ENCODE data around the gene CAMKK2.
"Not testable (repeated sequence)": the region's sequence is repeated elsewhere in the genome, so short reads cannot be mapped to it uniquely, and the experiment has no call there.

Gene CAMKK2

GRCh38 chr12:121279071-121279375, 17.5 kb downstream of the CAMKK2 start:
- DNase-seq (ENCODE audit: low spot score), result no peak

- DNase-seq (ENCODE audit: low spot score), result no peak
Measured at GRCh38 chr12:121278169-121279070, 18.1 kb downstream of the CAMKK2 start.

GRCh38 chr12:121277374-121277759, 19.1 kb downstream of the CAMKK2 start:
- no peak for DNase-seq (ENCODE audit: low spot score)

GRCh38 chr12:121274036-121274763, 22.3 kb downstream of the CAMKK2 start:
- DNase-seq (ENCODE audit: low spot score), result no peak

GRCh38 chr12:121273364-121273896, 23.1 kb downstream of the CAMKK2 start:
- no peak for DNase-seq (ENCODE audit: low spot score)

- no peak for DNase-seq (ENCODE audit: low spot score)
Measured at GRCh38 chr12:121267822-121268221, 28.7 kb downstream of the CAMKK2 start.

- DNase-seq (ENCODE audit: low spot score), result no peak
Measured at GRCh38 chr12:121264951-121265515, 31.5 kb downstream of the CAMKK2 start.

- DNase-seq (ENCODE audit: low spot score), result no peak
Measured at GRCh38 chr12:121264135-121264534, 32.4 kb downstream of the CAMKK2 start.

GRCh38 chr12:121263206-121263935, 33.1 kb downstream of the CAMKK2 start:
- no peak for DNase-seq (ENCODE audit: low spot score)

GRCh38 chr12:121261398-121261797, 35.1 kb downstream of the CAMKK2 start:
- no peak for DNase-seq (ENCODE audit: low spot score)

GRCh38 chr12:121260091-121260490, 36.4 kb downstream of the CAMKK2 start:
- no peak for DNase-seq (ENCODE audit: low spot score)

GRCh38 chr12:121259074-121259473, 37.4 kb downstream of the CAMKK2 start:
- DNase-seq (ENCODE audit: low spot score), result no peak

GRCh38 chr12:121257704-121258449, 38.6 kb downstream of the CAMKK2 start:
- DNase-seq (ENCODE audit: low spot score), result not testable (repeated sequence)

GRCh38 chr12:121255433-121255832, 41.1 kb downstream of the CAMKK2 start:
- DNase-seq (ENCODE audit: low spot score), result no peak

GRCh38 chr12:121253638-121254335, 42.7 kb downstream of the CAMKK2 start:
- DNase-seq (ENCODE audit: low spot score), result no peak

GRCh38 chr12:121252712-121253345, 43.7 kb downstream of the CAMKK2 start:
- DNase-seq (ENCODE audit: low spot score), result no peak

- DNase-seq (ENCODE audit: low spot score), result no peak
Measured at GRCh38 chr12:121251838-121252237, 44.7 kb downstream of the CAMKK2 start.

GRCh38 chr12:121250359-121250758, 46.1 kb downstream of the CAMKK2 start:
- no peak for DNase-seq (ENCODE audit: low spot score)

- DNase-seq (ENCODE audit: low spot score), result no peak
Measured at GRCh38 chr12:121248622-121249021, 47.9 kb downstream of the CAMKK2 start.

GRCh38 chr12:121246893-121247557, 49.5 kb downstream of the CAMKK2 start:
- DNase-seq (ENCODE audit: low spot score), result no peak

Measured in kidney tubule cell (primary cell).